DMS114 treated with DMSO at 0.1 percent for 48 hours (cell line): ENCODE data around the gene NHLRC4.

Experiments
- DNase-seq: peaks from one replicate; lab custom pipeline; 2025; ENCODE audit not compliant: unreplicated experiment; lab: John Stamatoyannopoulos, UW

The NHLRC4 gene

DNA sequence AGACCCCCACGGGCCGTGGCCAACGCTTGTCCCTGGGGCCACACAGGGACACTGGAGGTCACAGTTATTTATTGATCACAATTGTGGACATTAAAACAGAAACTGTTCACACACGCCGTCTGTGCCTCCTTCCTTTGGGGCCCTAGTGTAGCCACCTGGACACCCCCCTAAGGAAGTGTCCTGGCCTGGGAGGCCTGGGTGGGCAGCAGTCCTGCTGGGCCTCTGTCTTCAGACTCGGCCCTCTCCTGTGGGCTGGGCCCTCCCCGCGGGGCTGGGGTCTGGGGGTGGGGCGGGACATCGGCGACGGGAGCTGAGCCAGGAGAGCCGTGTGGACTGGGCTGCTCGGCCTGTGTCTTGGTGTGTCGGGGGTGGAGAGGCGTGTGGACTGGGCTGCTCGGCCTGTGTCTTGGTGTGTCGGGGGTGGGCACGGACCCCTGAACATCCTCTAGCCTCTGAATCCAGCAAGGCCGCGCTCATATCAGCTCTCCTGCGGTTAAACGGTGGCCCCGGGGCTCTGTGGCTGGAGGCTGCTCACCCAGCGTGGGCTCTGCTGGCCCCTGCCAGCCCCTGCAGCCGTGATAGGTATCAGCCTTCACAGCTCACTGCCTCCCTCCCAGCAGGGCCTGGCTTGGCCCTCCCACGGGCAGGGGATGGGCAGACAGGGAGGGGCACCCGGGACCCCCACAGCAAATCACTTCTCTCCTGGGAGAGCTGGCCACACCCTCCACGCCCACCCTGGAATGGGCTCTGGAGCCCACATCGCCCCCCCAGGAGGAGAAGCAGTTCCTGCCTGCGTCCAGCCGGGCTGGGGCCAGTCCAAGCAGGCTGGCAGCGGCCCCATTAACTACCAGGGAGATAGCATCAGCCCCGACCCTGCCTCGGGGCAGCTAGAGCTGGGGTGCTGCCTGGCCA lies 1.1 kb upstream of the NHLRC4 start:
- no peak for DNase-seq

DNA sequence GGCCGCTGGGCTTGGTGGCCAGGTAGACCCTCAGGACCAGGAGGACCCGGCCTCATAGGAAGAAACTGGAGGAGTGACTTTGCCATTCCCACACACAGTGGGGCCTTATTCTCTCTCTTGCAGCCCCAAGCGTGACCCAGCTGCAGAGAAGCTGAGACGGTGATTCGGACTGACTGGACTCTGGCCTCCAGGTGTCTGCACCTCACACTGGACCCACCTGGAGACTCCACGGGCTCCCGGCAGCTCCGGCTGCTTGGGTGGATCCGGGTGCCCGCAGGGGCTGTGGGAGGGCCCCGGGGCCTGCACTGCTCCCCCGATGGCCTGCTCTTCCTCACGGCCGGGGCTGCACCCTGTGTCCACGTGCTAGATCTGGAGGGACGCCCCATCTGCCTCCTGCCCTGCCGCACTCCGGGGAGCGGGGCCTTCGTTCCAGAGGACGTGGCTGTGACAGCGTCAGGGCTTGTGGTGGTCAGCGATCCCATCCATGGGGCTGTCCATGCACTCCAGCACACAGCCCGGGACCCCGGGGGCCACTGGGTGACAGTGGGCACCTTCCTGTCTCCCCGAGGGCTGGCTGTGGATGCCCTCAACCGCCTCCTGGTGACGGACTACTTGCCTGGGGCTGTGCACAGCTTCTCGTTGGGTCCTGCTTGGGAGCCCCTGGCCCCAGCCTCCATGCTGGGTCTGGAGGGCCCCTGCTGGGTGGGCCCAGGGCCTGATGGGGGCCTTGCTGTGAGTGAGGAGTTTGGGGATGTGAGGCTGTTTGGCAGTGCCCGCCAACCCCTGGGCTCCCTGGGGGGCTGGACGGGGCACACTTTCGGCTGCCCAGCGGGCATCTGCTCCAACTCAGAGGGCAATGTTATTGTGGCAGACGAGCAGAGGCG lies 810 bp downstream of the NHLRC4 start:
- no peak for DNase-seq

DNA sequence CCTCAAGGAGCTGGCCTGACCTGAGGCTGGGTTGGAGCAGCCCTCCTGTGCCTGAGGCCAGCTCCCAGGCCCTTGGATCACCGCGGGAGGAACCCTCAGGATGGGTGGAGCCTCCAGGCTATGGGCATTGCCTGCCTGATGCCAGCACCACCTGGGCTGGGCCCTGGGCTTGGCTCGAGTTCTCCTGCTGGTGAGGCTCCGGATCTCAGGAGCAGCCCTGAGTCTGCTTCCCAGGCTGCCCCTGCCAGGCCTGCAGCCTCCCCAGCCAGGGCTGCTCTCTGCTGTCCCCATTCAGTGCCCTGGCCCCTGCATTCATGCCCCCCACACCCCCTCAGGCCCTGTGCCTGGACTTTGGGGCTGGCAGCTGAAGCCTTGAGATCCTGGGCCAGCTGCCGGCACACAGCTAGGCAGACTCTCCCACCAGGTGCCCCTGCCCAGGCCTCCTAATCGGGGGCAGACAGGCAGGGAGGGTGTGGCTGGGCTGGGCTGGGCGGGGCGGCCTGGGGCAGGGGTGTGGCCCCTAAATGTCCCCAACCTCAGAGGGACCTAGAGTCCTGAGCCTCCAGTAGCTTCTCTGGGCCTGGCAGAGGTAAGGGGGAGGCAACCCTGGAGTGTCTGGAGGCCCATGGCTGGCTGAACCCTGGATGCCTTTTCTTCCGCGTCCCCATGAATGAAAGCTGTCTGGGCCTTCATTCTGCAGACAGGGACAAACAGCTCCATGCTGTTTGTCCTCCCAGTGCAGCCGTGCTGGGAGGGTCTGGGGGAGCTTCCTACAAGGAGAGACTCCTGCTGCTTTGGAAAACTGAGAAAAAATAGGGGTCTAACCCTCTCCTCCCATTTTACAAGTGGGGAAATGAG lies 1.8 kb downstream of the NHLRC4 start:
- no peak for DNase-seq

DNA sequence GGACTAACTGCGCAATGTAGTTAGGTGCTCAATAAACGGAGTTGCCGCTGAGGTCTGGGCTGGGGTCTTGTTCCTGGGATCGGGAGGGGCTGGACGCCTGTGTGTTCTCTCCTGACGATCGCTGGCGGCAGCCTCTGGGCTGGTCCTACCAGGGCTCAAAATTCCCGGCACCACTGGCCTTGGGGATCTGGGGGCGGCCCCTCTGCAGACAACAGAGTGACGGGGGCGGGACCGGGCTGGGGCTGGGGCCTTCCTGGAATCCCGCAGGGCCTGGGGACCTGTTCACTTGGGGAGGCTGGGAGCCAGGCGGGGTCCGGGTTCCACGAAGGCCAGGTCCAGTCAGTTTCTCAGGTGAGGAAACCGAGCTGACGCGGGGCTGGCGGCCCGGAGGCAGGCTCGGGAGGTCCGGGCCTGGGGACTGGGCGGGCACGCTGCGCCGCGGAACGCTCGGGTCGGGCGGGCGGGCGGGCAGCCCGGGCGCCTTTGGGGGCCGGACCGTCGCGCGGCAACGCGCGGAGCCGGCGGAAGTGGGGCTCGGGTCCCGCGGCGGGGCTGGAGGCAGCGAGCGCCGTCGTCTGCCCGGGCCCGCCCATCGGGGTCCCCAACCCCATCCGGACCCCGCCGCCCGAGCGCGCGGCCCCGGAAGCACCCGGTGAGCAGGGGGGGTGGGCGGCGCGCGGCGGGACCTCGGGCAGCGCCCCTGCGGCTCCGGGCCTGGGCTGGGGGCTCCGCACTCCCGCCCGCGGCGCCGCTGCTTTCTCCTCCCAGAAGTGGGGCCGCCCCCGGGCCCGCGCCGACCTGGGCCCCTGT lies 2.8 kb downstream of the NHLRC4 start, which contains the start of gene PIGQ:
TSS of gene PIGQ (plus strand) at position 524 of the 810 bp plus-strand sequence. CDS start 4,107 bp downstream, outside the sequence.
- DNase-seq, result no peak

DNA sequence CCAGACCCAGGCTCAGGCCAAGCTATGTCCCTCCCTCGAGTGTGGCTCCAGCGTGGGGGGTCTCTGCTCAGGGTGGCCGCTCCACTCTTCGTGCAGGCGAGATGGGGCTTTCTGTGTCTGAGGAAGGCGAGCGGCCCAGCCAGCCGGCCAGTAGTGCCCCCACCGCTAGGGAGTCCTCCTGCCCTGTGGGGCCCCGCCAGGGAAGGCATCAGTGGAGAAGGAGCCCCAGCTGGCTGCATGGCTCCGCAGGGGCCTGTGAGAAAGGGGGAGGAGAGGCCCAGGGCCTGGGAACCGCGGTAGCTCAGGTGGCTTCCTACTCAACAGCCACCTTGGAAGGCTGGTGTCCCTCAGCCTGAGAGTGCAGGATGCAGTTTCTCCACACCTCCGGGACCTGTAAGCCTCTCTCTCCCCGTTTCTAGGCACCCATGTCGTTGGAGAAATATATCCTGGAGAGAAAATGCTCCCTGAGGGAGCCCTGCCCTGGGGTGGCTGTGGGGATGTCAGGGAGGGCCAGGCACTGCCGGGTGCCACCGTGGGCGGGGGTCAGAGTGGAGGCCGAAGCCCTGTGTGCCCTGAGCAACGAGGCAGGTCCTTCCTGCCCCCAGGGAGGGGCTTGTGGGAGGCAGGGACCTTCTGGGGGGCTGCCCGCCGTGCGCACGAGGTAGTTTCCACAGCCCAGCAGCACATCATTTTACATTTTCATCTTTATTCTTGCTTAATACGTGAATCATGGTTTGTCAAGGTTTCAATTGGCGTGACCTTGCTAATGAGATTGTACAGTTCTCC lies 6.3 kb downstream of the NHLRC4 start:
- DNase-seq, result no peak

DNA sequence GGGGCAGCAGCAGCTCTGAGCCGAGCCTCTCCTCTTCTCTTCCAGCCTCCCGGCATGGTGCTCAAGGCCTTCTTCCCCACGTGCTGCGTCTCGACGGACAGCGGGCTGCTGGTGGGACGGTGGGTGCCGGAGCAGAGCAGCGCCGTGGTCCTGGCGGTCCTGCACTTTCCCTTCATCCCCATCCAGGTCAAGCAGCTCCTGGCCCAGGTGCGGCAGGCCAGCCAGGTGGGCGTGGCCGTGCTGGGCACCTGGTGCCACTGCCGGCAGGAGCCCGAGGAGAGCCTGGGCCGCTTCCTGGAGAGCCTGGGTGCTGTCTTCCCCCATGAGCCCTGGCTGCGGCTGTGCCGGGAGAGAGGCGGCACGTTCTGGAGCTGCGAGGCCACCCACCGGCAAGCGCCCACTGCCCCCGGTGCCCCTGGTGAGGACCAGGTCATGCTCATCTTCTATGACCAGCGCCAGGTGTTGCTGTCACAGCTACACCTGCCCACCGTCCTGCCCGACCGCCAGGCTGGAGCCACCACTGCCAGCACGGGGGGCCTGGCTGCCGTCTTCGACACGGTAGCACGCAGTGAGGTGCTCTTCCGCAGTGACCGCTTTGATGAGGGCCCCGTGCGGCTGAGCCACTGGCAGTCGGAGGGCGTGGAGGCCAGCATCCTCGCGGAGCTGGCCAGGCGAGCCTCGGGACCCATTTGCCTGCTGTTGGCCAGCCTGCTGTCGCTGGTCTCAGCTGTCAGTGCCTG lies 7.4 kb downstream of the NHLRC4 start:
- DNase-seq, result no peak

DNA sequence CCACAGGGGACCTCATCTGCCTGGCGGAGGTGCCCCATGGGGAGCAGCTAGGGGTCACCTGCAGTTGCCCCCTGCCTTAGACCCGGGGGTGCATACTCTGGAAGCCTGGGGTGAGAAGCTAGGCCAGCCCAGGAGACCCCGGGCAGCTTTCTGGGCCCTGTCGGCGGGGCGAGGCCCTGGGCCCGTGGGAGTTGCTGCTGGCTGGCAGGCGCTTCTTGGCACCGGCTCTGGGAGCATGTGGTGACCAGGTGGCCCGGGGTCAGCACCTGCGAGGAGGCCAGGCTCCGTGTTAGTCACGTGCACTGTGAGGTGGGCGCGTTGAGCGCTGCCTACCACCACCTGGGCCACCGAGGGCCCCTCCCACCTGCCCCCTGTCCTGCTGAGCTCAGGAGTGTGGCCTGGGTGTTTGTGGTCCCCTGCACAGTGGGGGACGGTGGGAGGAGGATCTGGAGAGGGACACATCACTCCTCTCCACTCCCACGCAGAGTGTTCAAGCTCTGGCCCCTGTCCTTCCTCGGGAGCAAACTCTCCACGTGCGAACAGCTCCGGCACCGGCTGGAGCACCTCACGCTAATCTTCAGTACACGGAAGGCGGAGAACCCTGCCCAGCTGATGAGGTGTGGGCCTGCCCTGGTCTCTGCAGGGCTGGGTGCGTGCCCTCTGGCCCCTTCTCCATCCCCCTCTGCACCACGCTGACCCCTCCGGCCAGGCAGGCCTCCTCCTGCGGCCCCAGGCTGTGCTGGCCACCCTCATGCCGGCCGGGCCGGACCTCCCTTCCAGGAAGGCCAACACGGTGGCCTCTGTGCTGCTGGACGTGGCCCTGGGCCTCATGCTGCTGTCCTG lies 8.8 kb downstream of the NHLRC4 start:
- no peak for DNase-seq

DNA sequence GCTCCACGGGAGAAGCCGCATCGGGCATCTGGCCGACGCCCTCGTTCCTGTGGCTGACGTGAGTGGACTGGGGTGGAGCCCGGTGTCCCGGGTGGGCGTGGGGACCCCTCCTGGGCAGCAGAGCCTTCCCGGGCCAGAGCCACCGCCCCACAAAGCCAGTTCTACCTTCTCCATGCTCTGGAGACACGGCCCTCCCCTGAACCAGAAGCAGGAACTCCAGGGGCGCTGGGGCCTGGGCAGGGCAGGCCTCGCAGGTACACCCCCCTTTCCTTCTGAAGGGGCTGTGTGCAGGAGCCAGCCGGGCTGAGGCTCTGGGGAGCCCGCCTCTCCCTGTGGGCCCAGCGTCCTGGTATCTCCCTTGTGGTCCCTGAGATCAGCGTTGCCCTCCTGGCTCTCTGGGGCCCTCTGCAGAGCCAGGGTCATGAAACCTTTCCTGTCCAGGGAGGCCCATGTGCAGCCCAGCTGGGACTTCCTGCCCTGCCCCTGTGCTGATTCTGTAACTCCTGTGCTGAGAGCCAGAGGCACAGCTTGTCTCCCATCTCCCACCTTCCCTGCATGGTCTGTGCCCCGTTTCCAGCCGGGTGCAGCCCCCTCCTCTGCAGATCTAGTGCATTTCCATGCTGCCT lies 9.5 kb downstream of the NHLRC4 start:
- DNase-seq, result no peak

DNA sequence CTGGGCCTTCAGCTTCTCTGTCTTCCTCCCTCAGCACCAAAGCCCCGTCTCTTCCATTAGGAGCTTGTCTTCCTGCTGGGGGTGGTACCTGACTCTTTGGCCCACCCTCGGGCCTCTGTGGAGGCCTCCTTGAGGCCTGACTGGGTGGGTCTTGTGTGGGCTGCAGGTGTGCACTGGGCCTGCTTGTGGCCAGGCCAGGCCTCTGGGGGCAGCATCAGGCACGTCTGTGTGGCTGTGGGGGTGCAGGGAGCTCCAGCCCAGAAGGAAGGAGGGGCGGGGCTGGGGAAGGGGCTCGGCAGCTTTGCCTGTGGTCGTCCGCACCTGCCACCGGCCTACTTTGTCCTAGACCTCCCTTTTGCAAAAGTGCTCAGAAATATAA lies 10.0 kb downstream of the NHLRC4 start:
- DNase-seq, result no peak

DNA sequence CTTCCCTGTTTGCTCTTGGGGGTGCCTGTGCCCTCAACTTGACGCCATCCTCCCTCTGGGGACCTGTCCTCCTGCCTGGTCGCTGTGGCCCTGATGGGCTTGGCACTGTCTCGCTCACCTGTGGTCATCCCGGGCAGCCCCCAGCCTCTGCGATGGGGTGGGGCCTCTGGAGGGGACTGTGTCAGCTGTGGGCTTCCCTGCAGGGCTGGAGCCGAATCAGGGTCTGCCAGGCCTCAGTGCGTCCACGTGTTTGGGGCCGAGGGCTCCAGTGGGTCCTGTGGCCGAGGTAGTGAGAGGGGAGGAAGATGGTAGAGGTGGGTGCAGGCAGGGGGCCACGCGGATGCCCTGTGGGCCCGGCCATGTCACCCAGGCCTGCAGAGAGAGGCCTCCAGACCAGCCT lies 11.0 kb downstream of the NHLRC4 start:
- no peak for DNase-seq

DNA sequence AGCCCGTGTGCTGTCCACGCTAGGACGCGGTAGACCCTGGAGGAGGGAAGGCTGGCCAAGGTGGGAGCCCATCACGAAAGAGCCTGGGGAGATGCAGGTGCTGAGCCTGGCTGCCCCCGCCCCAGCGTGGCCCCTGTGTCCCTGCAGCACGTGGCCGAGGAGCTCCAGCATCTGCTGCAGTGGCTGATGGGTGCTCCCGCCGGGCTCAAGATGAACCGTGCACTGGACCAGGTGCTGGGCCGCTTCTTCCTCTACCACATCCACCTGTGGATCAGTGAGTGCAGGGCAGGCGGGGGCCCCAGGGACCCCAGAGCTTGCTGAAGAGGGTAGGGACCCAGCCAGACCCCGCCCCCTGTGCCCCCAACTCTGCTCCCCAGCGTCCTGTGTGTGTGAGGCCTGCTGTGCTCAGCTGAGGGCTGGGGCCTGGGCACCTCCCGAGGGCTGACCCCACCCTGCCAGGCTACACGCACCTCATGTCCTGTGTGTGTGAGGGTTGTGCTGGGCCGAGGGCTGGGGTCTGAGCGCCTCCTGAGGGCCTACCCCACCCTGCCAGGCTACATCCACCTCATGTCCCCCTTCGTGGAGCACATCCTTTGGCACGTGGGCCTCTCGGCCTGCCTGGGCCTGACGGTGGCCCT lies 11.5 kb downstream of the NHLRC4 start:
- no peak for DNase-seq

DNA sequence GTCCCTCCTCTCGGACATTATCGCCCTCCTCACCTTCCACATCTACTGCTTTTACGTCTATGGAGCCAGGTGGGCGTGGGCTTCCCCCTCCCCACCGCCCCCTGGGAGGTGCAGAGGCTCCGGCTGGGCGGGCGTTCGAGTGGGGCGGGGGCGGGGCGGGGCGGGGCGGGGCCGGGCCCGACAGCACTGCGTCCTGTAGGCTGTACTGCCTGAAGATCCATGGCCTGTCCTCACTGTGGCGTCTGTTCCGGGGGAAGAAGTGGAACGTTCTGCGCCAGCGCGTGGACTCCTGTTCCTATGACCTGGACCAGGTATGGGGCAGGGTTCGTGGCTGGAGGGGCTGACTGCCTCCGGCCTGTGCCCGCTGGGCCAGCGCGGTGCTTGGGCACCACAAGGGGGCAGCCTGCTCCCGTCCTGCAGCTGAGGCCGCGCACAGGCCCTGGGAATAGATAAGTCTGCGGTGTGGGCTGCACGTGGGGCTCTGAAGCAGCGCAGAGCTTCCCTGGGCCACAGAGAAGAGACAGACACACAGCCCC lies 12.1 kb downstream of the NHLRC4 start:
- DNase-seq, result no peak

DNA sequence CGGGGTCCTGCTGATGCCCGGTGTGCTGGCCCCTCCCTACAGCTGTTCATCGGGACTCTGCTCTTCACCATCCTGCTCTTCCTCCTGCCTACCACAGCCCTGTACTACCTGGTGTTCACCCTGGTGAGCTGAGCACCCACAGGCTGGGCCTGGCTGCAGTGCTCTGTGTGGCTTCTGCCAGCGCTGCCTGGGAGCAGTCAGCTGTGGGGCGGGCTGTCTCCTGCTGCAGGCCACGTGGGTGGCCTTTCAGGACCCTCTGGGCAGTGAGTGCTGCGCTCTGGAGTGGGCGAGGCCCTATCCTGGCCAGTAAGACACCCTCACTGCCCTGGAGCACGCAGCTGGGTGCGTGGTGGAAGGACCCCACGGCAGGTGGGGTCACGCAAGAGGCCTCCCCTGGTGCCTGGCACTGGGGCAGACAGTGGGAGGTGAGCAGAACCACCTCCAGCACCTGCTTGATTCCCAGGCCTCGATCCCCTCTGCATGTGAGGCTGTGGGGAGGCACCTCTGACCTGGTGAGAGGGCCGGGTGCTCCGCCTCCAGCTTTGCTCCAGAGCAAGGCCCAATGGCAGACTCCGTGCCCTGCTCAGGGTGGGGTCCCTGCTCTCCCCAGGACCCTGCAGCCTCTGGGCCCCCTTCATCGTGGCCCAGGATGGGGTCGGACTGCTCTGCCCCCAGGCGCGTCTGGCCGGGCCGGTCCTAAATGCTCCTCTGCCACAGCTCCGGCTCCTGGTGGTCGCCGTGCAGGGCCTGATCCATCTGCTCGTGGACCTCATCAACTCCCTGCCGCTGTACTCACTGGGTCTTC lies 13.5 kb downstream of the NHLRC4 start:
- DNase-seq, result no peak

DNA sequence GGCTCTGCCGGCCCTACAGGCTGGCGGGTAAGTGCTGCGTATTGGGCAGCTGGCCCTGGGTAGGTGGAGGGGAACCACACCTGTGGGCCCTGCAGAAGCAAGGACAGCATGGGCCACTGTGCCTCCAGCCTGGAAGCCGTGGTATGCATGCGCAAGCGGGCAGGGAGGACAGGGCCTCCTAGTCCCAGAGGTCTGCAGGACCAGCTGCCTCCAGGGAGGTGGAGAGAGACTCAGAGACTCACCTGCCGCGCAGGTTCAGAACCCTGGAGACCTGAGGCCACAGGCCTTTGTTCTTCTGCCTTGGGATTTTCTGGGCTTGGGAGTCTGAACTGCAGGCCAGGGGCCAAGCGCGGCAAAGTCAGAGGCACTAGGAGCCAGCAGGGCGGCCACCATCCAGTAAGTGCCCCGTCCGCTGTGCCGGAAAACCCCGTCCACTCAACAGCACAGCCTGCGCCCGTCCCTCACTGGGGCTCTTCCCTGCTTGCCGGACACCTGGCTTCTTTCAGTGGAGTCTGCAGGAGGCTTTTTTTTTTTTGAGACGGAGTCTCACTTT lies 14.2 kb downstream of the NHLRC4 start:
- no peak for DNase-seq

DNA sequence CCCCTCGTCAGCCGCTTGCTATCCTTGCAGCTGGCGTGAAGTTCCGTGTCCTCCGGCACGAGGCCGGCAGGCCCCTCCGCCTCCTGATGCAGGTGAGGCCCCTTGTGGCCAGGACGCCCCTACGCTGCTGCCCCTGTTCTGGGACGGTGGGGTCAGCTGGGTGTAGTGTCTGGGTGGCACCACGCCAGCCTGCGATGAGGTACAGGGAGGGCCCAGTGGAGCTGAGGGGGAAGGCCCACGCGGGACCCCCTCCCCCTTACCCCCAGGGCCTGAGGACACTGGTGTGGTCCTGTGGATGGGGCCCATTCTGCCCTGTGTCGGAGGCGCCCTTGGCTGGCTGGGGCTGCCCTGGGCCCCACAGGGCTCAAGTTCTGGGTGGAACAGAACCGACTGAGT lies 15.4 kb downstream of the NHLRC4 start:
- no peak for DNase-seq
